Measurements from ENCODE around the gene FHIP1A.

DNA sequence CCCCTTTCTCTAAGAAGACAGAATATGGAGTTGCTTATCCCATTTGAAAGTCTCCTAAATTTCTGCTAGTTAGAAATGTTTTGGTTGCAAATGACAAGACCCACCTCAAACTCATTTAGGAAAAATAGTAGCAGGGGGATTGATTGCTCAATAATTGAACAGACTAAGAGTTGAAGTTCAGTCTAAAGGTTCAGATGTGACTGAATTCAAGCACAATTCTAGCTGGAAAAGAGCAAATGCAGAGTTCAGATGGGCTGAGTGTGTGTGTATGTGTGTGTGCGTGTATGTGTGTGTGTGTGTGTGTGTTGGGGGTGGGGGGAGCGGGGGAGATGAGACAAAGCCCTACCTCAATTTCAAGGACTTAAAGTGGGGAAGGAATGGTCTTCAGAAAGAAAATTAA lies 47.9 kb upstream of the FHIP1A start:
- TF ChIP-seq EP300 (IDR thresholded peaks at IDR 0.05; ENCODE audit: borderline replicate concordance in 1 of 2, low read depth in 1 of 2, low read length in 1 of 2) (no peak), SIN3A (IDR thresholded peaks at IDR 0.05; ENCODE audit: borderline replicate concordance, low read depth, low read length) (no peak), GABPA (IDR thresholded peaks at IDR 0.05; ENCODE audit: low read depth) (no peak), CHD2 (IDR thresholded peaks at IDR 0.05; ENCODE audit: low read length, partially characterized antibody) (no peak), FOXJ3 (CRISPR knock-in tag; IDR thresholded peaks at IDR 0.05) (no peak), RCOR1 (IDR thresholded peaks at IDR 0.05; ENCODE audit: low read length) (no peak), TAF1 (IDR thresholded peaks at IDR 0.05; ENCODE audit: borderline replicate concordance, low read depth, low read length) (no peak)
- TF ChIP-seq, protein P1, sequence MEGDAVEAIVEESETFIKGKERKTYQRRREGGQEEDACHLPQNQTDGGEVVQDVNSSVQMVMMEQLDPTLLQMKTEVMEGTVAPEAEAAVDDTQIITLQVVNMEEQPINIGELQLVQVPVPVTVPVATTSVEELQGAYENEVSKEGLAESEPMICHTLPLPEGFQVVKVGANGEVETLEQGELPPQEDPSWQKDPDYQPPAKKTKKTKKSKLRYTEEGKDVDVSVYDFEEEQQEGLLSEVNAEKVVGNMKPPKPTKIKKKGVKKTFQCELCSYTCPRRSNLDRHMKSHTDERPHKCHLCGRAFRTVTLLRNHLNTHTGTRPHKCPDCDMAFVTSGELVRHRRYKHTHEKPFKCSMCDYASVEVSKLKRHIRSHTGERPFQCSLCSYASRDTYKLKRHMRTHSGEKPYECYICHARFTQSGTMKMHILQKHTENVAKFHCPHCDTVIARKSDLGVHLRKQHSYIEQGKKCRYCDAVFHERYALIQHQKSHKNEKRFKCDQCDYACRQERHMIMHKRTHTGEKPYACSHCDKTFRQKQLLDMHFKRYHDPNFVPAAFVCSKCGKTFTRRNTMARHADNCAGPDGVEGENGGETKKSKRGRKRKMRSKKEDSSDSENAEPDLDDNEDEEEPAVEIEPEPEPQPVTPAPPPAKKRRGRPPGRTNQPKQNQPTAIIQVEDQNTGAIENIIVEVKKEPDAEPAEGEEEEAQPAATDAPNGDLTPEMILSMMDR (IDR thresholded peaks at IDR 0.05): no peak

Measured in SK-N-SH (cell line).